ENCODE data around the gene ATP5F1E. TPM values are rescaled to one million over a fixed set of nuclear protein-coding genes. Genes with fewer than 3 reads are reported as not detected.

The ATP5F1E gene
- total and polyA plus RNA-seq, 2 experiments from 2014 or later: 12.9 to 211 TPM

- DNase-seq (ENCODE audit: low spot score) (no peak), ATAC-seq (no peak)
- Mint-ChIP-seq H3K4me1 (peaks cover 6% of the 10 kb centered on the region; the same call in 2 of the 3 replicates), H3K27ac (no peak overlapping the region), H3K4me3 (no peak overlapping the region), H3K27me3 (ENCODE audit: insufficient read depth, low read depth, poor library complexity) (peaks cover 3% of the 10 kb centered on the region), H3K9me3 (peaks cover 3% of the 10 kb centered on the region; the same call in 2 of the 3 replicates), H3K36me3 (ENCODE audit: low read depth) (no peaks in the 10 kb centered on the region)
- Histone ChIP-seq H3K36me3 (ENCODE audit: insufficient read depth) (no peaks in the 10 kb centered on the region), H3K4me2 (no peak overlapping the region), H3K4me3 (no peak overlapping the region), H3K27ac (ENCODE audit: low read depth) (no peak overlapping the region), H3K4me1 (ENCODE audit: insufficient read depth) (no peaks in the 10 kb centered on the region), H3K79me2 (replicated peaks; ENCODE audit: insufficient read depth) (no peaks in the 10 kb centered on the region), H2AFZ (no peak overlapping the region), H3F3A (replicated peaks; ENCODE audit: low read depth) (no peaks in the 10 kb centered on the region), H3K27me3 (ENCODE audit: insufficient read depth) (no peaks in the 10 kb centered on the region), H4K20me1 (replicated peaks; ENCODE audit: insufficient read depth) (no peaks in the 10 kb centered on the region), H3K9me2 (ENCODE audit: insufficient read depth) (no peaks in the 10 kb centered on the region)
- no peak for TF ChIP-seq NANOG (IDR thresholded peaks at IDR 0.05; ENCODE audit: borderline replicate concordance)
- TF ChIP-seq REST (IDR thresholded peaks at IDR 0.05; ENCODE audit: unreplicated experiment): no peak
- no peak for TF ChIP-seq ETS1 (IDR thresholded peaks at IDR 0.05)
- no peak for TF ChIP-seq STAT1 (IDR thresholded peaks at IDR 0.05; ENCODE audit: unreplicated experiment)
- TF ChIP-seq POLR2AphosphoS5 (IDR thresholded peaks at IDR 0.05; ENCODE audit: low read depth): no peak
- no peak for TF ChIP-seq CTCF (conservative IDR thresholded peaks at IDR 0.05; ENCODE audit: low read depth in 2 of 2)
- no peak for TF ChIP-seq EZH2 (IDR thresholded peaks at IDR 0.05; ENCODE audit: low read depth, unreplicated experiment)
- no peak for TF ChIP-seq CREB1 (CRISPR knock-in tag; IDR thresholded peaks at IDR 0.05; ENCODE audit: low read depth)
- no peak for TF ChIP-seq JUNB (IDR thresholded peaks at IDR 0.05; ENCODE audit: unreplicated experiment)
- TF ChIP-seq ZNF114 (CRISPR knock-in tag; IDR thresholded peaks at IDR 0.05): no peak
- no peak for TF ChIP-seq ZNF331 (CRISPR knock-in tag; IDR thresholded peaks at IDR 0.05; ENCODE audit: low read depth)
- TF ChIP-seq EZH2phosphoT487 (IDR thresholded peaks at IDR 0.05; ENCODE audit: unreplicated experiment): no peak
These were observed 36.9 kb upstream of the ATP5F1E start for GRCh38 chr20:59069026-59069425.
